HK-2 (cell line): ENCODE results near the gene C3orf20.

ENCODE experiments used
- DNase-seq: peaks from one replicate; pipeline ENCODE4 v3.0.0-alpha.2; 2018; ENCODE audit not compliant: unreplicated experiment

Gene C3orf20

DNA sequence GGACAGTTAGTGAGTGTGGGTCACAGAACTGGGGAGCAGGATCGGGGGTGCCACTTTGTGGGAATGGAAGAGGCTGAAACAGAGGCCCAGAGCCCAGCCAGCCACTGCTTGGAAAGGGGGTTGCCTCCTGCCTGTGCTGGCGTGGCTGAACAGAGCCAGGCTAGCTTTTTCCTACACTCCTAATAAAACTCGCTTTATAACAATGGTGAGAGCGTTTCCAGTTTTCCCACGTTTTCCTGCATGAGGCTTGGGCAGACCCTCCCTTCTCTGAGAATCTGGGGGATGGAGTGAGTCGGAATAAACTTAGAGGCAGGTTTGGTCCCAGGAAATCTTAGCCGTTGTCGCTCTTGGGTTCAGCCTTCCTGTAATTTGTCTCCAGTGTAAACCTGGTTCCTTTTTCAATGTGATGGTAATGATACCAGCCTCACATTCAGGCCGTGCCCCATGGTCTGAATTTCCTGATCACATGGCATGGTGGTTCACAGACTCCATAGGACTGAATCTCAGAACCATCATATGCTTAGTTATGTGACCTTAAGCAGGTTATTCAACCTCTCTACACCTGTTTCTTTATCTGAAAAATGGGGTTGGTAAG, 137.4 kb downstream of the C3orf20 start:
- DNase-seq = no peak

DNA sequence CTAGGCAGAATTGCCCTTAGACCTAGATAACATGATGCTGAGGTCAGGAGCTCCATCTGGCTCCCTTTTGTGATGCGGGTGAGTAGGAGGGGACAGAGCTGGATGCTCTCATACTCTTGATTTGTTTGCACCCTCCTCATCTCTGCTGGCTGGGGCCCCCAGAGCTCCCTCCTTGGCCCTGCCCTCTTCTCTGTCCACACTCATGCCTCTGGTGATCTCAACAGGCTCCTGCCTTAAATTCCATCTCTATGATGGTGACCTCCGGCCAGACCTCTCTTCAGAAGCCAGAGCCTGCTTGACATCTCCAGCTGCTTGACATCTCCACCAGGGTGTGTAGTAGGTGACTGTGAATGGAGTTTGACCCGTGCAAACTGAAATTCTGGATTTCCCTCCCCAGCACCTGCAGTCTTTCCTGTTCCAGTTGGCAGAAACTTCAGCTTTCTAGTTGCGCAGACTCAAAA, 139.5 kb downstream of the C3orf20 start:
- DNase-seq = no peak

GRCh38 chr3:14816359-14816758, 141.4 kb downstream of the C3orf20 start:
- no peak for DNase-seq

GRCh38 chr3:14818804-14819500, 144.0 kb downstream of the C3orf20 start, which contains the start of gene FGD5:
Gene FGD5 (plus strand): TSS chr3:14818962. CDS start chr3:14819072, 110 bp downstream.
- no peak for DNase-seq

GRCh38 chr3:14819671-14820070, 144.7 kb downstream of the C3orf20 start:
- DNase-seq = no peak

GRCh38 chr3:14820156-14820555, 145.2 kb downstream of the C3orf20 start:
- no peak for DNase-seq

DNA sequence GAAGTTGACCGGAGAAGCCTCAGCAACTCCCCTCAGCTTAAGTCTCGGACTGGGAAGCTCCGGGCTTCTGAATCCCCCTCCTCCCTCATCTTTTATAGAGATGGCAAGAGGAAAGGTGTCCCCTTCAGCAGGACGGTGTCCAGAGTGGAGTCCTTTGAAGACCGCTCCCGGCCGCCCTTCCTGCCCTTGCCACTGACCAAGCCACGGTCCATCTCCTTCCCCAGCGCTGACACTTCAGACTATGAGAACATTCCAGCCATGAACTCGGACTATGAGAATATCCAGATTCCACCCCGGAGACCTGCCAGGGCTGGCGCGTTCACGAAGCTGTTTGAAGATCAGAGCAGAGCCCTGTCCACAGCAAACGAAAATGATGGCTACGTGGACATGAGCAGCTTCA, 146.2 kb downstream of the C3orf20 start:
- DNase-seq = no peak

- no peak for DNase-seq
These were observed 147.2 kb downstream of the C3orf20 start for GRCh38 chr3:14822134-14822533.
